ENCODE measurements around the gene ATAD3C.
"Not testable (repeated sequence)": the region's sequence is repeated elsewhere in the genome, so short reads cannot be mapped to it uniquely, and the experiment has no call there.

Gene ATAD3C

GRCh38 chr1:1451696-1452364, 2.3 kb downstream of the ATAD3C start:
- FAIRE-seq = no peak

GRCh38 chr1:1452365-1452739, 2.9 kb downstream of the ATAD3C start:
- not testable (repeated sequence) for FAIRE-seq

GRCh38 chr1:1452882-1453281, 3.4 kb downstream of the ATAD3C start:
- no peak for FAIRE-seq

- not testable (repeated sequence) for FAIRE-seq
Observed at GRCh38 chr1:1454286-1455056, 5.0 kb downstream of the ATAD3C start.

GRCh38 chr1:1455366-1455884, 5.9 kb downstream of the ATAD3C start:
- FAIRE-seq = no peak

- FAIRE-seq = not testable (repeated sequence)
Observed at GRCh38 chr1:1455934-1456333, 6.4 kb downstream of the ATAD3C start.

- FAIRE-seq = not testable (repeated sequence)
Observed at GRCh38 chr1:1456683-1457255, 7.3 kb downstream of the ATAD3C start.

GRCh38 chr1:1459156-1459555, 9.7 kb downstream of the ATAD3C start:
- FAIRE-seq = not testable (repeated sequence)

- not testable (repeated sequence) for FAIRE-seq
Observed at GRCh38 chr1:1459711-1460110, 10.2 kb downstream of the ATAD3C start.

- FAIRE-seq = no peak
Observed at GRCh38 chr1:1460540-1461130, 11.1 kb downstream of the ATAD3C start.

GRCh38 chr1:1461721-1462317, 12.3 kb downstream of the ATAD3C start:
- no peak for FAIRE-seq

- FAIRE-seq = no peak
Observed at GRCh38 chr1:1462318-1462966, 13.0 kb downstream of the ATAD3C start.

GRCh38 chr1:1463312-1463711, 13.8 kb downstream of the ATAD3C start:
- FAIRE-seq = no peak

- not testable (repeated sequence) for FAIRE-seq
Observed at GRCh38 chr1:1468196-1468985, 18.9 kb downstream of the ATAD3C start.

- no peak for FAIRE-seq
Observed at GRCh38 chr1:1470626-1471388, 21.3 kb downstream of the ATAD3C start.

GRCh38 chr1:1471389-1472052, 22.0 kb downstream of the ATAD3C start, which contains the start of gene ATAD3B:
TSS of gene ATAD3B (plus strand) at chr1:1471765. CDS start at chr1:1471885, 120 bp downstream.
- no peak for FAIRE-seq

- not testable (repeated sequence) for FAIRE-seq
Observed at GRCh38 chr1:1472053-1472876, 22.8 kb downstream of the ATAD3C start.

- FAIRE-seq = not testable (repeated sequence)
Observed at GRCh38 chr1:1476011-1476410, 26.5 kb downstream of the ATAD3C start.

GRCh38 chr1:1477206-1477605, 27.7 kb downstream of the ATAD3C start:
- no peak for FAIRE-seq
